Right lobe of liver (tissue), 6 donors: ENCODE results near the gene RIGI. TPM values are rescaled to one million over a fixed set of nuclear protein-coding genes. Genes with fewer than 3 reads are reported as not detected.

Experiments
- ATAC-seq, 4 donors: fragments of 200-7000 bp; cut with Tn5 transposase; one replicate each; pipeline ENCODE4 v1.9.1; 2020; ENCODE audit warnings: mild to moderate bottlenecking in 4 of 4, moderate library complexity in 4 of 4
- DNase-seq, 3 donors: peaks; one replicate each; pipeline ENCODE4 v3.0.0-alpha.2; 2020
- H3K27ac ChIP-seq, 3 donors: fragments of 200-600 bp; one replicate each; pipeline ENCODE4 v1.8.0; 2022
- H3K27me3 ChIP-seq, 2 donors: fragments of 200-600 bp; one replicate each; pipeline ENCODE4 v1.8.0; 2022
- H3K36me3 ChIP-seq, 4 donors: fragments of 200-600 bp; sonication (generic) in 1 of 4; one replicate each; pipeline versions ENCODE4 v1.5.1 to v1.8.0; 2017 to 2022; ENCODE audit warnings: control low read depth in 1 of 4
- H3K4me1 ChIP-seq, 4 donors: fragments of 200-600 bp; sonication (generic) in 1 of 4; one replicate each; pipeline versions ENCODE4 v1.5.1 to v1.8.0; 2017 to 2022; ENCODE audit warnings: control low read depth in 1 of 4
- H3K4me3 ChIP-seq, 3 donors: fragments of 200-600 bp; one replicate each; pipeline ENCODE4 v1.8.0; 2022
- H3K9me3 ChIP-seq, 4 donors: fragments of 200-600 bp; sonication (generic) in 1 of 4; one replicate each; pipeline versions ENCODE4 v1.5.1 to v1.8.0; 2017 to 2022; ENCODE audit warnings: control low read depth in 1 of 4
- CTCF ChIP-seq, 4 donors: fragments of 200-600 bp in 3 of 4; fragments of 450-650 bp in 1 of 4; IDR thresholded peaks; one replicate each; pipeline versions ENCODE4 v1.5.1 to v1.8.0; 2016 to 2022; ENCODE audit warnings: antibody characterized with exemption in 4 of 4, mild to moderate bottlenecking in 2 of 4
- POLR2A ChIP-seq: fragments of 450-650 bp; IDR thresholded peaks from one replicate; pipeline ENCODE4 v1.6.1; 2017; ENCODE audit warnings: antibody characterized with exemption, mild to moderate bottlenecking
- WGBS: methylation state at CpG from one replicate; pipeline ENCODE4 v1.1.6; 2018; ENCODE audit warnings: low coverage, low lambda C conversion rate; ENCODE audit not compliant: insufficient coverage; ENCODE audit errors: missing lambda C conversion rate; 5-methylcytosine and 5-hydroxymethylcytosine counted together
- intact Hi-C, 2 donors: fragments of 100-400 bp; cut with DNase I; formaldehyde crosslinking; loops; one replicate each; pipeline versions ENCODE4 v1.11.2 to v1.14.1; 2022
- total RNA-seq, 6 experiments: library from RNA; depleted of rRNA in 2 of 6; stranded (reverse); fragments of >200 nt in 2 of 6; fragmentation: NEBNext Ultra II Directional in 3 of 6; extraction: Animal tissue kit (Norgen Biotek cat#: 25700) in 3 of 6; gene quantifications; one replicate each; pipeline versions ENCODE4 v1.1.0 to v1.2.4, GENCODE V29; 2016 to 2023
- donor health status: DM: no; HTN: yes; CAD: no.
- donor health status: DM: no; HTN: no; CAD: no.
- donor health status: DM: no; HTN: no; CAD: no.
- donor health status: DM: no; HTN: yes; CAD: no.
- donor health status: DM: no; HTN: yes; CAD: no.

The RIGI gene
- total RNA-seq, 6 experiments from 2014 or later, result 2.7 to 6.1 (median 4.8) TPM

DNA sequence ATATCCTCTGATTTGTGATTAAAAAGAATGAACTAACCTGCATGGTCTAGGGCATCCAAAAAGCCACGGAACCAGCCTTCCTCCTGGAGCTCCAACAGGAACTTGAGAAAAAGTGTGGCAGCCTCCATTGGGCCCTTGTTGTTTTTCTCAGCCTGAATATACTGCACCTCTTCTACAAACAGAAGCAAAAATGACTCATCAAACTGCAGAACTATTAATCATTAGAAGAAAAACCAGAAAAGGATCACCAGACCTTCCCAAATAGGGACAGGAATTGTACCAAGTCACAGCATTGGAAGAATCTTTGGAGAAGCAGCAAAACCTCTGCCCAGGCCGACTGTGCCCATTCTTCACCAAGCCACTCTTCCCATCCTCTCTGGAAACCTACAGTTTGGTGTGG is 25.2 kb downstream of the RIGI start:
- intact Hi-C loops, result no loop called here
- H3K27ac ChIP-seq, result no peak overlapping the region
- H3K4me1 ChIP-seq, result no peaks in the 10 kb centered on the region
- WGBS, result 89% methylated on average over 1 of the region's 2 CpGs
- no peak overlapping the region for H3K4me3 ChIP-seq
- no peak for TF ChIP-seq POLR2A
- no peak for TF ChIP-seq CTCF (IDR thresholded peaks at IDR 0.05)
- ATAC-seq (peak in 1 of 4 donors; percentile 81), DNase-seq (no peak)
- H3K9me3 ChIP-seq, result no peaks in the 10 kb centered on the region
- no peaks in the 10 kb centered on the region for H3K27me3 ChIP-seq
- peaks cover 0 to 6% (median 1%) of the 10 kb centered on the region in 4 donors for H3K36me3 ChIP-seq

- Histone ChIP-seq H3K27me3 (no peaks in the 10 kb centered on the region), H3K36me3 (peaks cover 0 to 6% (median 1%) of the 10 kb centered on the region in 4 donors), H3K27ac (no peak overlapping the region), H3K4me1 (no peaks in the 10 kb centered on the region), H3K4me3 (no peak overlapping the region), H3K9me3 (no peaks in the 10 kb centered on the region)
- ATAC-seq (no peak), DNase-seq (no peak)
- TF ChIP-seq POLR2A, result no peak
- no peak for TF ChIP-seq CTCF (IDR thresholded peaks at IDR 0.05)
- intact Hi-C loops, result no loop called here
Observed at GRCh38 chr9:32497921-32498320, 28.1 kb downstream of the RIGI start.

GRCh38 chr9:32490601-32491000 is 35.4 kb downstream of the RIGI start:
- ATAC-seq, result no peak
- intact Hi-C loops, result no loop called here
- H3K9me3 ChIP-seq, result no peaks in the 10 kb centered on the region
- DNase-seq, result no peak
- WGBS, result 89% methylated on average over 3 of the region's 3 CpGs
- TF ChIP-seq CTCF (IDR thresholded peaks at IDR 0.05), result no peak
- no peak for TF ChIP-seq POLR2A
- H3K27me3 ChIP-seq, result no peaks in the 10 kb centered on the region
- H3K36me3 ChIP-seq, result peaks cover 0 to 3% (median 0%) of the 10 kb centered on the region in 4 donors
- peaks cover 0 to 22% (median 11%) of the 10 kb centered on the region in 4 donors for H3K4me1 ChIP-seq
- no peak overlapping the region for H3K4me3 ChIP-seq
- no peak overlapping the region for H3K27ac ChIP-seq

GRCh38 chr9:32487981-32488380 is 38.0 kb downstream of the RIGI start:
- TF ChIP-seq POLR2A (no peak), CTCF (IDR thresholded peaks at IDR 0.05) (no peak)
- Histone ChIP-seq H3K27me3 (no peaks in the 10 kb centered on the region), H3K4me1 (peaks cover 0 to 22% (median 11%) of the 10 kb centered on the region in 4 donors), H3K4me3 (no peak overlapping the region), H3K27ac (peak overlapping the region in 2 of 3 donors; percentile 36 to 37), H3K36me3 (peaks cover 0 to 13% (median 1%) of the 10 kb centered on the region in 4 donors), H3K9me3 (no peaks in the 10 kb centered on the region)
- intact Hi-C loops, result no loop called here
- DNase-seq (no peak), ATAC-seq (peak in 1 of 4 donors; percentile 18)
- WGBS, result 68% methylated on average over 3 of the region's 3 CpGs
